Measurements from ENCODE around the gene GALNT7.

- TF ChIP-seq CTCF (IDR thresholded peaks at IDR 0.05) (no peak), POLR2A (IDR thresholded peaks at IDR 0.05) (no peak), POLR2AphosphoS5 (IDR thresholded peaks at IDR 0.05) (no peak)
Observed at GRCh38 chr4:173208420-173208819, 39.8 kb downstream of the GALNT7 start.
